ENCODE results near the gene CHRM4. TPM values are rescaled to one million over a fixed set of nuclear protein-coding genes. Genes with fewer than 3 reads are reported as not detected.

Gene CHRM4
- total and polyA plus RNA-seq, 2 experiments from 2014 or later: 0.30 TPM; not detected in 1

DNA sequence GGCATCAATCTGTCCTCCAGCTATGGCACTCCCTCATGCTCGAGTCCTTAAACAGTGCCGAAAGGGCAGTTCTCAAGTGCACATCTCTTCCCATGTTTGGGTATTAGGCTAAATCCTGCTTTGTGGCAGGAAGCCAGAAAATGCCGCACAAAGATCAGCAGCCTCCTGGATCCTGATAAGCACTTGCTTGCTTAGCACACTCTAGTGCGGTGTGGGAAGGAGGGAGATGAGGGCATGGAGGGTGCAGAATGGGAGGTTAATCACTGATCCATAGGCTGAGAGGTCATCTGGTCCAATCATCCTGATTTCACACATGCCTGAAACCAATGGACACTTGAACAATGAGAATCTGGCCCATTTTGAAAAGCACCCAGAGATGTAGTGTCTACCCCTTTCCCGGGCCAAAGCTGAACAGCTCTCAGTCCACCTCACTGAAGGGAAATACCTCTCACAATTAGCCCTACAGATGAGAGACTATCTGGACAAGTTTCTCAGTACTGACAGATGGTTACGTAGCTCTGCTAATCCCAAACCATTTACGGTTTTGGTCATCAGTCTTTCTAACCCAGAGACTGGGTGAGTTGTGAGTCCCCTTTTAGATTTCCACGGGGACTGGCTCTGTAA is 29.8 kb upstream of the CHRM4 start:
- peak; percentile 26 for DNase-seq (ENCODE audit: low spot score)
- H3K9me3 ChIP-seq (ENCODE audit: low read depth): no peaks in the 10 kb centered on the region
- H3K27ac ChIP-seq: no peak overlapping the region
- H4K20me1 ChIP-seq (ENCODE audit: insufficient read depth, poor library complexity, severe bottlenecking): no peaks in the 10 kb centered on the region
- 76% methylated on average over 8 of the region's 8 CpGs for WGBS (ENCODE audit: low lambda C conversion rate, missing lambda C conversion rate)
- H3K79me2 ChIP-seq: no peaks in the 10 kb centered on the region
- H3K36me3 ChIP-seq (replicated peaks; ENCODE audit: insufficient read depth, low read depth): no peaks in the 10 kb centered on the region
- no peaks in the 10 kb centered on the region for H3K9me2 ChIP-seq (replicated peaks; ENCODE audit: insufficient read depth)
- H2AFZ ChIP-seq: no peak overlapping the region
- H3K4me3 ChIP-seq: no peak overlapping the region
- H3K4me2 ChIP-seq: no peak overlapping the region
- H3K4me1 ChIP-seq (ENCODE audit: insufficient read depth): peaks cover 13% of the 10 kb centered on the region
- no peaks in the 10 kb centered on the region for H3K27me3 ChIP-seq
- TF ChIP-seq EZH2phosphoT487 (IDR thresholded peaks at IDR 0.05; ENCODE audit: low read depth, severe bottlenecking, unreplicated experiment) (no peak), EZH2 (IDR thresholded peaks at IDR 0.05; ENCODE audit: borderline replicate concordance) (no peak)
- TF ChIP-seq, protein P1, sequence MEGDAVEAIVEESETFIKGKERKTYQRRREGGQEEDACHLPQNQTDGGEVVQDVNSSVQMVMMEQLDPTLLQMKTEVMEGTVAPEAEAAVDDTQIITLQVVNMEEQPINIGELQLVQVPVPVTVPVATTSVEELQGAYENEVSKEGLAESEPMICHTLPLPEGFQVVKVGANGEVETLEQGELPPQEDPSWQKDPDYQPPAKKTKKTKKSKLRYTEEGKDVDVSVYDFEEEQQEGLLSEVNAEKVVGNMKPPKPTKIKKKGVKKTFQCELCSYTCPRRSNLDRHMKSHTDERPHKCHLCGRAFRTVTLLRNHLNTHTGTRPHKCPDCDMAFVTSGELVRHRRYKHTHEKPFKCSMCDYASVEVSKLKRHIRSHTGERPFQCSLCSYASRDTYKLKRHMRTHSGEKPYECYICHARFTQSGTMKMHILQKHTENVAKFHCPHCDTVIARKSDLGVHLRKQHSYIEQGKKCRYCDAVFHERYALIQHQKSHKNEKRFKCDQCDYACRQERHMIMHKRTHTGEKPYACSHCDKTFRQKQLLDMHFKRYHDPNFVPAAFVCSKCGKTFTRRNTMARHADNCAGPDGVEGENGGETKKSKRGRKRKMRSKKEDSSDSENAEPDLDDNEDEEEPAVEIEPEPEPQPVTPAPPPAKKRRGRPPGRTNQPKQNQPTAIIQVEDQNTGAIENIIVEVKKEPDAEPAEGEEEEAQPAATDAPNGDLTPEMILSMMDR (IDR thresholded peaks at IDR 0.05; ENCODE audit: poor library complexity): no peak

DNA sequence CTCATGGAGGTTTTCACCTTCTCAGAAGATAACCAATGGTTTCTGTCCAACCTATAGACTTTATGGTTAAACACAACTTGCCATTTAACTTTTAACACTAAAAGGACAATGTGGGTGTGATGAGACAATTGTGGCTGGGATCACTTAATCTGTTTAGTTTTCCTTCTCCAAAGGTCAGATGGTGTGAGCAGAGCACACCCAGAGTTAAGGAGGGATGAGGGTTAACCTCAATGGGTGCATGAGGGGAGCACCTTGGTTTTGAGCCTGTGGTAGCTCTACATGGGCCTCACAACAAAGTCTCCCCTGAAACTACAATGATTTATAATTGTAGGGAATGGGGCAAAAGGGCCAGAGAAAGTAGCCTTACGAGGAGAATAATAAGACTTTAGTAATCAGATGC is 28.9 kb upstream of the CHRM4 start:
- H3K4me1 ChIP-seq (ENCODE audit: insufficient read depth): peaks cover 13% of the 10 kb centered on the region
- H4K20me1 ChIP-seq (ENCODE audit: insufficient read depth, poor library complexity, severe bottlenecking): no peaks in the 10 kb centered on the region
- no peaks in the 10 kb centered on the region for H3K79me2 ChIP-seq
- TF ChIP-seq EZH2phosphoT487 (IDR thresholded peaks at IDR 0.05; ENCODE audit: low read depth, severe bottlenecking, unreplicated experiment): no peak
- TF ChIP-seq, protein P1 (IDR thresholded peaks at IDR 0.05; ENCODE audit: poor library complexity): no peak
- no peaks in the 10 kb centered on the region for H3K9me2 ChIP-seq (replicated peaks; ENCODE audit: insufficient read depth)
- DNase-seq (ENCODE audit: low spot score): no peak
- H3K4me2 ChIP-seq: no peak overlapping the region
- 90% methylated on average over 1 of the region's 1 CpG for WGBS (ENCODE audit: low lambda C conversion rate, missing lambda C conversion rate)
- no peak overlapping the region for H3K4me3 ChIP-seq
- no peaks in the 10 kb centered on the region for H3K36me3 ChIP-seq (replicated peaks; ENCODE audit: insufficient read depth, low read depth)
- H3K27me3 ChIP-seq: no peaks in the 10 kb centered on the region
- no peak overlapping the region for H2AFZ ChIP-seq
- no peak overlapping the region for H3K27ac ChIP-seq
- no peaks in the 10 kb centered on the region for H3K9me3 ChIP-seq (ENCODE audit: low read depth)

DNA sequence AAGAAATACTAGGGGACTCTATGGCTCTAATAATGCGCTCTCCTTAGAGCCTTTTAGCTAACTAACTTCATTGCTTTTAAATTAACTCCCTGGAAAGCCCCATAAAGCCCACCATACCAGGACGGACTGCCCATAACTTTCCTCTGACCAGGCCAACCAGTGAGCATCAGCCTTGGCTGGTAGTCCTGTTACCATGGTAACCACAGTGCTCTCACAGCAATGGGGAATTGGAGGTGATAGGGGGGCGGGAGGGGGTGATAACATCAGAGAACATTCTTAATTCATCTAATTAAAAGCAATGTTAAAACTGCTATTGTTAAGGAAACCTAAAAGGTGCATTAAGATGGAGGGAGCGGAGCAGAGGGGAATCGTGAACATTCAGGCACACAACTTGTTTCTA is 27.2 kb upstream of the CHRM4 start:
- no peaks in the 10 kb centered on the region for H3K9me3 ChIP-seq (ENCODE audit: low read depth)
- no peak for DNase-seq (ENCODE audit: low spot score)
- H3K4me1 ChIP-seq (ENCODE audit: insufficient read depth): peaks cover 13% of the 10 kb centered on the region
- 95% methylated on average over 5 of the region's 5 CpGs for WGBS (ENCODE audit: low lambda C conversion rate, missing lambda C conversion rate)
- H3K4me2 ChIP-seq: no peak overlapping the region
- no peaks in the 10 kb centered on the region for H3K36me3 ChIP-seq (replicated peaks; ENCODE audit: insufficient read depth, low read depth)
- TF ChIP-seq EZH2 (IDR thresholded peaks at IDR 0.05; ENCODE audit: borderline replicate concordance): no peak
- TF ChIP-seq, protein P1 (IDR thresholded peaks at IDR 0.05; ENCODE audit: poor library complexity): no peak
- no peaks in the 10 kb centered on the region for H3K9me2 ChIP-seq (replicated peaks; ENCODE audit: insufficient read depth)
- H3K79me2 ChIP-seq: no peaks in the 10 kb centered on the region
- no peak overlapping the region for H2AFZ ChIP-seq
- H3K4me3 ChIP-seq: no peak overlapping the region
- H3K27me3 ChIP-seq: no peaks in the 10 kb centered on the region
- H3K27ac ChIP-seq: no peak overlapping the region
- no peaks in the 10 kb centered on the region for H4K20me1 ChIP-seq (ENCODE audit: insufficient read depth, poor library complexity, severe bottlenecking)

DNA sequence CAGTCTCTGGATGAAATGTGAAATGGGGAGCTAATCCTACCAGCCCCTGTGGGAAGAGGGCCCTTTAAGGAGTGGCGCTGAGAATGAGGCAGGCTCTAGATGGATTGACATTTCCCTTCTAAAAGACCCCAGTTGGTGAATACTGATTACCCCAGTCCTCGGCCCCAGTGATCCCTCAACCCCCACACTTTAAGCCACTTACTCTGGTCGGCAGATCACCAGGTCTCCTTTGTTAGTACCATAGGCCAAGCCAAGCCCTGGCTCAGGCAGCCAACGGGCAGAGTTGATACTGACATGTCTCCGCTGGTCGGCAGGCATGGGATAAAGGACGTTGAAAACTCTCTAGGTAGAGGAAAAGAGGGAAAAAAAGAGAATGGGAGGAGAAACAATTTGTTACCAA is 26.1 kb upstream of the CHRM4 start:
- WGBS (ENCODE audit: low lambda C conversion rate, missing lambda C conversion rate): 89% methylated on average over 7 of the region's 7 CpGs
- Histone ChIP-seq H3K4me3 (no peak overlapping the region), H3K79me2 (no peaks in the 10 kb centered on the region), H3K36me3 (replicated peaks; ENCODE audit: insufficient read depth, low read depth) (no peaks in the 10 kb centered on the region), H4K20me1 (ENCODE audit: insufficient read depth, poor library complexity, severe bottlenecking) (no peaks in the 10 kb centered on the region), H2AFZ (no peak overlapping the region), H3K9me2 (replicated peaks; ENCODE audit: insufficient read depth) (no peaks in the 10 kb centered on the region), H3K27ac (no peak overlapping the region), H3K27me3 (no peaks in the 10 kb centered on the region), H3K9me3 (ENCODE audit: low read depth) (no peaks in the 10 kb centered on the region), H3K4me1 (ENCODE audit: insufficient read depth) (peaks cover 8% of the 10 kb centered on the region), H3K4me2 (no peak overlapping the region)
- TF ChIP-seq EZH2 (IDR thresholded peaks at IDR 0.05; ENCODE audit: borderline replicate concordance) (no peak), EZH2phosphoT487 (IDR thresholded peaks at IDR 0.05; ENCODE audit: low read depth, severe bottlenecking, unreplicated experiment) (no peak)
- TF ChIP-seq, protein P1 (IDR thresholded peaks at IDR 0.05; ENCODE audit: poor library complexity): no peak
- no peak for DNase-seq (ENCODE audit: low spot score)

Measured in hepatocyte (in vitro differentiated cells).